Spleen (tissue), 11 donors: ENCODE measurements around the gene CUX1. TPM values are rescaled to one million over a fixed set of nuclear protein-coding genes. Genes with fewer than 3 reads are reported as not detected.
"Not testable (repeated sequence)": the region's sequence is repeated elsewhere in the genome, so short reads cannot be mapped to it uniquely, and the experiment has no call there.

ENCODE experiments used
- DNase-seq: peaks from one replicate; pipeline ENCODE4 v3.0.0-alpha.2; 2020
- H3K27ac ChIP-seq, 8 donors: fragments of 200-600 bp; sonication (generic) in 7 of 8; 1 replicate in 4 of 8; 2 replicates in 4 of 8; pipeline versions ENCODE4 v1.5.0 to v1.8.0; 2016 to 2021; ENCODE audit warnings: inconsistent platforms in 4 of 8, mild to moderate bottlenecking in 4 of 8, moderate library complexity in 1 of 8
- H3K27me3 ChIP-seq, 7 donors: fragments of 200-600 bp; sonication (generic) in 6 of 7; replicated peaks in 1 of 7; 1 replicate in 4 of 7; 2 replicates in 3 of 7; pipeline versions ENCODE4 v1.5.0 to v1.8.0; 2016 to 2021; ENCODE audit warnings: inconsistent platforms in 3 of 7, mild to moderate bottlenecking in 1 of 7
- H3K36me3 ChIP-seq, 6 donors: fragments of 200-600 bp; sonication (generic) in 5 of 6; 1 replicate in 4 of 6; 2 replicates in 2 of 6; pipeline versions ENCODE4 v1.5.0 to v1.8.0; 2016 to 2021; ENCODE audit warnings: inconsistent platforms in 2 of 6
- H3K4me1 ChIP-seq, 6 donors: fragments of 200-600 bp; sonication (generic) in 5 of 6; 1 replicate in 3 of 6; 2 replicates in 3 of 6; pipeline versions ENCODE4 v1.5.0 to v1.8.0; 2016 to 2021; ENCODE audit warnings: inconsistent platforms in 3 of 6
- H3K4me3 ChIP-seq, 8 donors: fragments of 200-600 bp; sonication (generic) in 7 of 8; 1 replicate in 4 of 8; 2 replicates in 4 of 8; pipeline versions ENCODE4 v1.5.0 to v1.8.0; 2016 to 2021; ENCODE audit warnings: inconsistent platforms in 4 of 8, mild to moderate bottlenecking in 4 of 8, moderate library complexity in 2 of 8
- H3K9me3 ChIP-seq, 8 donors: fragments of 200-600 bp; sonication (generic) in 7 of 8; 1 replicate in 4 of 8; 2 replicates in 4 of 8; pipeline versions ENCODE4 v1.5.0 to v1.8.0; 2016 to 2021; ENCODE audit warnings: inconsistent platforms in 4 of 8
- CTCF ChIP-seq, 11 experiments: fragments of 200-600 bp in 7 of 11; fragments of 450-650 bp in 4 of 11; sonication (generic) in 4 of 11; IDR thresholded peaks in 8 of 11; conservative IDR thresholded peaks in 3 of 11; 1 replicate in 7 of 11; 2 replicates in 4 of 11; pipeline versions ENCODE4 v1.4.0 to v1.8.0; 2016 to 2021; ENCODE audit warnings: antibody characterized with exemption in 11 of 11, inconsistent platforms in 4 of 11, mild to moderate bottlenecking in 1 of 11
- POLR2A ChIP-seq, 3 donors: fragments of 450-650 bp; IDR thresholded peaks; one replicate each; pipeline ENCODE4 v1.5.1; 2017; ENCODE audit warnings: antibody characterized with exemption in 3 of 3, mild to moderate bottlenecking in 1 of 3
- POLR2AphosphoS5 ChIP-seq, 3 donors: sonication (generic); formaldehyde crosslinking; IDR thresholded peaks; one replicate each; pipeline ENCODE4 v1.5.1; 2017; ENCODE audit warnings: antibody characterized with exemption in 3 of 3
- WGBS, 5 donors: extraction: QIAGEN DNeasy Blood & Tissue Kit in 3 of 5; methylation state at CpG; one replicate each; pipeline versions ENCODE4 v1.1.5 to v1.1.7; 2013 to 2018; 5-methylcytosine and 5-hydroxymethylcytosine counted together
- intact Hi-C: fragments of 100-400 bp; cut with DNase I; formaldehyde crosslinking; loops from one replicate; pipeline ENCODE4 v1.15.0; 2023; ENCODE audit warnings: low total_unique reads
- polyA plus RNA-seq, 3 donors: library from polyadenylated mRNA; stranded (reverse); fragments of 200-250 nt; gene quantifications; one replicate each; pipeline ENCODE4 v1.2.1, GENCODE V29; 2013
- total RNA-seq, 7 donors: library from RNA; depleted of rRNA in 3 of 7; stranded (reverse); fragments of >200 nt in 3 of 7; fragmentation: NEBNext Ultra II Directional in 4 of 7; extraction: Animal tissue kit (Norgen Biotek cat#: 25700) in 4 of 7; gene quantifications; one replicate each; pipeline versions ENCODE4 v1.1.0 to v1.2.1, GENCODE V29; 2016 to 2021
- donor health status: healthy with polysubstance abuse.
- donor health status: DM: no; HTN: no; CAD: no; lungs with moderate emphysema.
- donor health status: DM: no; HTN: no; CAD: no.
- donor health status: Bipolar disorder and iron deficiency.
- donor health status: healthy.
- donor health status: DM: no; HTN: no; CAD: no.
- donor health status: DM: yes; HTN: yes; CAD: no.

CUX1 gene
- total and polyA plus RNA-seq, 10 donors, result 9.1 to 95.8 (median 61.9) TPM

DNA sequence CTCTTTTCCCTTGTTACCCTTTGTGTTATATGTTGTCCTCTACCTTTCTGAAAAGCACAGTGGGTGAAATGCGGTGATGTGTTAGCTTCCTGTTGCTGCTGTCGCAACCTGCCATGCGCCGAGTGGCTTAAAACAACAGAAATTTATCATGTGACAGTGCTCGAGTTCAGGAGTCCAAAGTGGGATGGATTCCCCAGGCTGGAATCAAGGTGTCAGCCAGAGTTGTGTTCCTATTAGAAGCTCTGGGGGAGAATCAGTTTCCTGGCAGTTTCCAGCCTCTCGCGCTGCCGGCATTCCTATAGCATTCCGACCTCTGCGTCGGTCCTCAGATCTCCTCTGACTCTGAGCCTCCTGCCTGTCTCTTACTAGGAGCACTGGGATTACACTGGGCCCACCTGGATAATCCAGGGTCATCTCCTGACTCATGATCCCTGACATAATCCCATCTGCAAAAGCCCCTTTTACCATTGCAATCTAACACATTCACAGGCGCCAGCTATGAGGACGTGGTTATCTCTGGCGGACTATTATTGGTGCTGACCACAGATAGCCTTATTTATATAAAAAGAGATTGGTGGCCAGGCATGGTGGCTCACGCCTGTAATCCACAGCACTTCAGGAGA is 207.5 kb downstream of the CUX1 start:
- Histone ChIP-seq H3K27ac (no peak overlapping the region), H3K4me1 (peaks cover 0 to 23% (median 1%) of the 10 kb centered on the region in 6 donors), H3K4me3 (no peak overlapping the region), H3K36me3 (peaks cover 0 to 34% (median 2%) of the 10 kb centered on the region in 6 donors), H3K27me3 (no peaks in the 10 kb centered on the region), H3K9me3 (no peaks in the 10 kb centered on the region)
- DNase-seq, result peak; percentile 38
- intact Hi-C loops, result no loop called here
- 72 to 91% (median 80%) methylated on average over 14 to 15 of the region's 15 CpGs for WGBS, 5 donors
- no peak for TF ChIP-seq POLR2A (IDR thresholded peaks at IDR 0.05)
- no peak for TF ChIP-seq CTCF (IDR thresholded peaks at IDR 0.05 in 8 of 11, conservative IDR thresholded peaks at IDR 0.05 in 3 of 11)
- TF ChIP-seq POLR2AphosphoS5 (IDR thresholded peaks at IDR 0.05), result no peak

GRCh38 chr7:102025777-102026176 is 208.4 kb downstream of the CUX1 start:
- Histone ChIP-seq H3K36me3 (peaks cover 0 to 42% (median 2%) of the 10 kb centered on the region in 6 donors), H3K4me1 (peaks cover 0 to 23% (median 1%) of the 10 kb centered on the region in 6 donors)
- H3K4me3 ChIP-seq, H3K9me3 ChIP-seq, intact Hi-C loops, H3K27me3 ChIP-seq, DNase-seq, H3K27ac ChIP-seq: not testable (repeated sequence)
- 68 to 92% (median 82%) methylated on average over 4 of the region's 4 CpGs for WGBS, 5 donors

DNA sequence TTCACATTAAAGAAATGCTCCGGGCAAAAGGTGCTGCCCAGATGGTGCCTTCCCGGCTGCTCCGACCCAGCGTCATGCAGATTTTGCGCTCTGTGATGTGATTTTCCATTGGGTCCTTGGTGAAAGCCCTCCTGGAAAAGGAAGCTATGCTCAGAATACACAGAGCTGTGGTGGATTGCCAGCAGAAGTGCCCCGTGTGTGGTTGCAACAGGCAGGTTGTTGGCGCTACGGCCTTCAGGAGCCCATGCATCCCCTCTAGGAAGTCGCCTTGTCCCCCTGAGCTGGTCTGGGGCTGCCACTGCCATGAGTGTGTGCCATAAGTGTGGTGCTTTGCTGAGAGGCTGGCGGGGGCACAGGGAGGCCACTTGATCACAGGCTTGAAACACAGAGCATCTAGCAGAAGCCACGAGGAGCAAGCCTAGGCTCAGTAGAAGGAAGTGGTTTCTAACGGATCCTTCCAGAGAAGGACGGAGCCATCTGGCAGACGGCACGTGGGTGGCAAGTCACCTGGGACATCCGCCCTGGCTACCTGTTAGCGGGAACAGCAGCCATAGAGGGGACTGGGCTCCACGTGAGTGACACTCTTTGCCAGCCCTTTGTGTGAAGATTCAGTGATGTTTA is 210.9 kb downstream of the CUX1 start:
- no peaks in the 10 kb centered on the region for H3K27me3 ChIP-seq
- H3K27ac ChIP-seq, result no peak overlapping the region
- no peak overlapping the region for H3K4me3 ChIP-seq
- peak; percentile 75 for DNase-seq
- 45 to 70% (median 52%) methylated on average over 18 of the region's 18 CpGs for WGBS, 5 donors
- intact Hi-C loops, result no loop called here
- peaks cover 0 to 42% (median 2%) of the 10 kb centered on the region in 6 donors for H3K36me3 ChIP-seq
- H3K9me3 ChIP-seq, result no peaks in the 10 kb centered on the region
- no peak for TF ChIP-seq CTCF (IDR thresholded peaks at IDR 0.05 in 8 of 11, conservative IDR thresholded peaks at IDR 0.05 in 3 of 11)
- no peak for TF ChIP-seq POLR2AphosphoS5 (IDR thresholded peaks at IDR 0.05)
- no peak for TF ChIP-seq POLR2A (IDR thresholded peaks at IDR 0.05)
- peaks cover 0 to 23% (median 1%) of the 10 kb centered on the region in 6 donors for H3K4me1 ChIP-seq

DNA sequence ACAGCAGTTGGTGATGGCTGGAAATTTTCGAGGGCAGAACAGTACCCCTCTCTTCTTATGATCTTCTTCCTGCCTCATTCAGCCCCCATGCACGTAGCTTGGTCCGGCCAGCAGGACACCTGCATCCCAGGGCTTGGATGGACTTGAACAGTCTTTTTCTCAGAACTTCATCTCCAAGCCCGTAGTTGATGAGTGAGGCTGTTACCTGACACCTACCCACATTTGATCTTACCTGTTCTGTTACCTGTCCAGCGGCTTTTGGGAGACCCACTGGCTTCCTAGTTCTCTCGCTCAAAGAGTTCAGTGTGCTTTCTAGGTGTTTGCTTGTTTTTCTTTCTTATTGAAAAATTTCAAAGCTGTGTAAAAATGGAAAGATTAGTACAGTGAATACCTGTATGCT is 212.2 kb downstream of the CUX1 start:
- Histone ChIP-seq H3K27me3 (no peaks in the 10 kb centered on the region), H3K4me1 (peaks cover 0 to 14% (median 1%) of the 10 kb centered on the region in 6 donors), H3K9me3 (no peaks in the 10 kb centered on the region), H3K27ac (no peak overlapping the region), H3K36me3 (peaks cover 0 to 42% (median 2%) of the 10 kb centered on the region in 6 donors), H3K4me3 (no peak overlapping the region)
- 76 to 93% (median 81%) methylated on average over 6 of the region's 6 CpGs for WGBS, 5 donors
- TF ChIP-seq POLR2A (IDR thresholded peaks at IDR 0.05), result no peak
- TF ChIP-seq CTCF (IDR thresholded peaks at IDR 0.05 in 8 of 11, conservative IDR thresholded peaks at IDR 0.05 in 3 of 11), result no peak
- no peak for TF ChIP-seq POLR2AphosphoS5 (IDR thresholded peaks at IDR 0.05)
- peak; percentile 28 for DNase-seq
- intact Hi-C loops, result no loop called here
